GM12801 (cell line): ENCODE results near the gene SLC2A4RG.

Source experiments
- TF ChIP-seq, protein P1 (sequence below): IDR thresholded peaks from one replicate; pipeline ENCODE4 v1.5.1; 2011; ENCODE audit warnings: control low read depth; ENCODE audit not compliant: insufficient read length; ENCODE audit errors: extremely low read depth

SLC2A4RG gene

DNA sequence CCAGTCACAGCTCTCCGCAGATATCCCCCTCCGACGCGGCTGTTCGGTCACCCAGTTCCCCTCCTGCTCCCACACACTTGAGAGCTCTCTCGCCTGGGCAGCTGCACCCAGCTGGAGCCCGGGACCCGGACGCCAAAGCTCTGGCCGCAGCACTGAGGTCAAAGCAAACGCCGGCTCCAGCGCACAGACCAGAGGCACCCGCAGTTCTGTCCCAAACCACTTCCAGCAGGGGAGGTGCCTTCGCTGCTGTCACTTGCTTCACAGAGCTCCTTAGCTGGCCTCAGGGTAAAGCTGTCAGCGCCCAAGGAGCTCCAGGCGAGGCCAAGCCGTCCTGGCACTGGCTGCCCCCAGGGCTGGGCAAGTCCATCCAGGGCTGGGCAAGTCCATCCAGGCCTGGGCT lies 27.9 kb downstream of the SLC2A4RG start:
- TF ChIP-seq, protein P1, sequence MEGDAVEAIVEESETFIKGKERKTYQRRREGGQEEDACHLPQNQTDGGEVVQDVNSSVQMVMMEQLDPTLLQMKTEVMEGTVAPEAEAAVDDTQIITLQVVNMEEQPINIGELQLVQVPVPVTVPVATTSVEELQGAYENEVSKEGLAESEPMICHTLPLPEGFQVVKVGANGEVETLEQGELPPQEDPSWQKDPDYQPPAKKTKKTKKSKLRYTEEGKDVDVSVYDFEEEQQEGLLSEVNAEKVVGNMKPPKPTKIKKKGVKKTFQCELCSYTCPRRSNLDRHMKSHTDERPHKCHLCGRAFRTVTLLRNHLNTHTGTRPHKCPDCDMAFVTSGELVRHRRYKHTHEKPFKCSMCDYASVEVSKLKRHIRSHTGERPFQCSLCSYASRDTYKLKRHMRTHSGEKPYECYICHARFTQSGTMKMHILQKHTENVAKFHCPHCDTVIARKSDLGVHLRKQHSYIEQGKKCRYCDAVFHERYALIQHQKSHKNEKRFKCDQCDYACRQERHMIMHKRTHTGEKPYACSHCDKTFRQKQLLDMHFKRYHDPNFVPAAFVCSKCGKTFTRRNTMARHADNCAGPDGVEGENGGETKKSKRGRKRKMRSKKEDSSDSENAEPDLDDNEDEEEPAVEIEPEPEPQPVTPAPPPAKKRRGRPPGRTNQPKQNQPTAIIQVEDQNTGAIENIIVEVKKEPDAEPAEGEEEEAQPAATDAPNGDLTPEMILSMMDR = no peak

DNA sequence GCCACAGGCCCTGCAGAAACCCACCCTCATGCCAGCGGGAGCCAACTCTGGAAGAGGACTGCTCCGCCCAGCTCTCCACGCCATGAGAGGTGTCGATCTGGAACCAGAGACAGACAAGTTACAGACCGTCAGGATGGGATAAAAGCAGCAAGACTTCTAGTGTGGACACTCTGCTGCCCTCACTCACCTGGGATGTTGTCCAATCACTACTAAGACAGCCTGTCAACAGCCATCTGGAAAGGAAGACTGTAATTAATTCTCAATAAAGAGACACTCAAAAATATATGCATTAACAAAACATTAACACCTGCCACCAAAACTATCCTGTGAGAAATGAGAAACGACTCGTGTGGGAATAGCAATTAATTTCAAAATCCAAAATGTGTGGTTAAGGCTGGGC lies 28.3 kb downstream of the SLC2A4RG start:
- TF ChIP-seq, protein P1 = no peak

DNA sequence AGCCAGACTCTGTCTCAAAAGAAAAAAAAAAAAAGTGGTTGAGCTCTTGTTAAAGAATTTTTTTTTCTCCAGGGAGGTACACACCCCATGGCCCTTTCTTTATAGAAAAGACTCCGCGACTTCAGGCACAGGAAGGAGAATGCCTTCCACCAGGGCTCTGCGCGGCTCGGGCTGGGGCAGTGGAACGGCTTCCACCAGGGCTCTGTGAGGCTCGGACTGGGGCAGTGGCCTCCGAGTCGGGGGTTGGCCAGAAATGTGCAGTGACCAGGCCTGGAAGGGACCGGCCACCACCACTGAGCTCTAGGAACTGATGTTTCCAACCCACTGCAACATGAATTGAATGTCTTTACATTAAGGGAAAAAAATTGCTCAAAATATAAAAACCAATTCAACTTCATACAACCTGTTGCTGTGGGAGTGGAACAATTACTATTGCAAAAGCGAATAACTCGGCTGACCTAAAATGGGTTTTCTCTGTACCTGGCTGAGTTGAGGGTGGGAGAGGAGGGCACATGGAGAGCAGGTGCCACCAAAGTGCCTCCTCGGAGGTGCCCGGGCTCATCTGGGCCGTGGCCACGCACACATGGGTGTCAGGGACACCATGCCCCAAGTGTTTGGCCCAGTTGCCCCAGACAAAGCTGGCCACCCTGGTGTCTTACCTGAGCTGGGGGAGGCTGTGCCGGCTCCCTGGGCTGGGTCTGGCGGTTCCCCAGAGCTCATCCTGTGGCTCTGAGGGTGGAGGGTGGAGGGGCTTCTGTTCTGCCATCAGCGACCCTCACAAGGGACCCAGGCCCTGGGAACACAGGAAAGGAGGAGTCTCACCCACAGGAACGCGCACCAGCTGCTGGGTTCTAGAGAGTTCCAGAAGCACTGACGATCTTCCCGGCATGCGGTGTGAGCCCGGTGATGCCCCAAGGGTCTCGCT lies 29.3 kb downstream of the SLC2A4RG start:
- TF ChIP-seq, protein P1 = no peak

GRCh38 chr20:63769891-63770474 lies 30.4 kb downstream of the SLC2A4RG start:
- TF ChIP-seq, protein P1 = no peak

GRCh38 chr20:63771046-63771707 lies 31.6 kb downstream of the SLC2A4RG start:
- TF ChIP-seq, protein P1 = no peak

DNA sequence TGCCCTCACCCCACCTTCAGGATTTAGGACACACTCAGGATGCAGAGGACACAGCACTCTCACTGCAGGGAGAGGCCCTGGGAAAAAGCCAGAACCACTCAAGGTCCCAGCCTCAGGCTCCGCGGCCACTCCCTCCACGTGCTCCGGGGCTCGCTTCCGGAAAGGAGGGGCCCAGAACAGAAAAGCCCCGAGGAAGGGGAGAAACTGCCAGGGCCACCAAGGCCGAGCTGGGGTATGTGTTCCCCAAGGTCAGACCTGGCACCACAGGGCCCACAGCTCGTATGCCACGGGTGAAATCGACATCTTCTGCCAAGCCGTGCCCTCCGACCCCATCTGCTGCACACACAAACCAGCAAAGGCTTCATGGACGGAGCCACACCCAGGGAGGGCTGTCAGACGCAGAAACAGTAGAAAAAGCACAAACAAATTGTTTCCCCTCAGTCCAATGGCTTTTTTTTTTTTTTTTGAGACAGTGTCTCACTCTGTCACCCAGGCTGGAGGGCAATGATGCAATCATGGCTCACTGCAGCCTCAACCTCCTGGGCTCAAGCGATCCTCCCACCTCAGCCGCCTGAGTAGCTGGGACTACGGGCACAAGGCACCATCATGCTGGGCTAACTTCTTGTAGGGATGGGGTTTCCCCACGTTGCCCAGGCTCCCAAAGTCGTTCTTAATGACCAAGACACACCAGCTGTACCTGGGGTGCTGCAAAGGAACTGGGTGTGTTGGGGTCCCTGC lies 33.4 kb downstream of the SLC2A4RG start:
- TF ChIP-seq, protein P1 = no peak
